NCI-H524 treated with DMSO at 0.1 percent for 48 hours (cell line): Measurements from ENCODE around the gene S100P.
"Not testable (repeated sequence)": the region's sequence is repeated elsewhere in the genome, so short reads cannot be mapped to it uniquely, and the experiment has no call there.

ENCODE experiments used
- DNase-seq: peaks from one replicate; lab custom pipeline; 2025; lab: John Stamatoyannopoulos, UW

S100P gene

DNA sequence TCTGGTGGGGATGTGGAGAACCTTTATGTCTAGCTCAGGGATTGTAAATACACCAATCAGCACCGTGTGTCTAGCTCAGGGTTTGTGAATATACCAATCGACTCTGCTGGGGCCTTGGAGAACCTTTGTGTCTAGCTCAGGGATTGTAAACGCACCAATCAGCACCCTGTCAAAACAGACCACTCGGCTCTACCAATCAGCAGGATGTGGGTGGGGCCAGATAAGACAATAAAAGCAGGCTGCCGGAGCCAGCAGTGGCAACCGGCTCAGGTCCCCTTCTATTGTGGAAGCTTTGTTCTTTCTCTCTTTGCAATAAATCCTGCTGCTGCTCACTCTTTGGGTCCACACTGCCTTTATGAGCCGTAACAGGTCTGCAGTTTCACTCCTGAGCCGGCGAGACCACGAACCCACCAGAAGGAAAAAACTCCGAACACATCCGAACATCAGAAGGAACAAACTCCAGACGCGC, 20.5 kb upstream of the S100P start:
- DNase-seq, result not testable (repeated sequence)

DNA sequence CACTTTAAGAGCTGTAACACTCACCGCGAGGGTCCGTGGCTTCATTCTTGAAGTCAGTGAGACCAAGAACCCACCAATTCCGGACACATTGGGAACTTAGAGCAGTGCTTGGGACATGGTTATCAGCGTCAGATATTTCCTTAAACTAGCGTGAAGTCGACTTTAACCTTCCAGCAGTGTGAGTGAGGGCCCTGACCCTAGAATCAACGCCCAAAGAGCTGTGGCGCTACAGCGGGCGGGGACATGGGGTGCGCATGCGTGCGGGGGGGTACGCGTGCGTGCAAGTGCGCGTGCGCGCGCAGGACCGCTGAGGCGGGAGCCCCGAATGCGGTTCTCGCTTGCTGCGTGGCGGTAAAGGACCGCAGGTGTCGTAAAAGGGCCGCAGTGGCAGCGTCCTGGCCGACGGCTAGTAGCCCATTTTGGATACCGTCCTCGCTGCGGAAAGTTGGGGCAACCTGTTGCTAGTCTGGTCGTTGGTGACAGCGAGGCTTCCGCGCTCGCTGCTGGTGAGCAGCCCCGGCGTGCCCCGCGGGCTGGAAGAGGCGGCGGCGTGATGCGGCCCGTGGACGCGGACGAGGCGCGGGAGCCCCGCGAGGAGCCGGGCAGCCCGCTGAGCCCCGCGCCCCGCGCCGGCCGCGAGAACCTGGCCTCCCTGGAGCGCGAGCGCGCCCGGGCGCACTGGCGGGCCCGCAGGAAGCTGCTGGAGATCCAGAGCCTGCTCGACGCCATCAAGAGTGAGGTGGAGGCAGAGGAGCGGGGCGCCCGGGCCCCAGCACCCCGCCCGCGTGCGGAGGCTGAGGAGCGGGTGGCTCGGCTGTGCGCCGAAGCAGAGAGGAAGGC, 19.8 kb upstream of the S100P start:
- DNase-seq, result peak; percentile 66

DNA sequence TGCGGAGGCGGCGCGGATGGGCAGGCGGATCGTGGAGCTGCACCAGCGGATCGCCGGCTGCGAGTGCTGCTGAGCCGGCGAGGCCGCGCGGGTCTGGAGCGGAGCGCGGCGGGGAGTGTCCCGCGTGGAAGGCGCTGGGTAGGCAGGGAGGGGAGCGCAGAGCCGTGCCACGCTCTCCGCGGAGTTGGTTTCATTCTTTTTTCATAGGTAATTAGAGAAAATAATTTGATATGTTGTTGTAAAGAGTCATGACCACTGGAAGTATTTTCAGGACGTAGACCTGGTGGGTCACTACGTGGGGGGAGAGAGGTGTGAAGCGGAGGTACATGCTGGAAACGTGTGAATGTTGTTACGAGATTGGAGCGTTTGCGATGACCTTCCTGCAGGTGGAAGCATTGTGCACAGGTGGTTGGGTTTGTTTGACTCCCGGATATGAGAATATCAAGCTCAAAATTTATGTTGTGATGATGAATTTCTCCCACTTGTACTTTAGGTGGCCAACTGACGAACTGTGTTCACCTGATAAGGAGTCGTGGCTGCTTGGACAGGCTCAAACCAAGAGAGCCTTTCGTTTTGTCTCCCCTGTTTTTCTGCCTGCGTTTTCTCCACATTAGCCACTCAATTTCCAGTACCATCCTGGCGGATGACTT, 19.1 kb upstream of the S100P start:
- DNase-seq, result peak; percentile 11

DNA sequence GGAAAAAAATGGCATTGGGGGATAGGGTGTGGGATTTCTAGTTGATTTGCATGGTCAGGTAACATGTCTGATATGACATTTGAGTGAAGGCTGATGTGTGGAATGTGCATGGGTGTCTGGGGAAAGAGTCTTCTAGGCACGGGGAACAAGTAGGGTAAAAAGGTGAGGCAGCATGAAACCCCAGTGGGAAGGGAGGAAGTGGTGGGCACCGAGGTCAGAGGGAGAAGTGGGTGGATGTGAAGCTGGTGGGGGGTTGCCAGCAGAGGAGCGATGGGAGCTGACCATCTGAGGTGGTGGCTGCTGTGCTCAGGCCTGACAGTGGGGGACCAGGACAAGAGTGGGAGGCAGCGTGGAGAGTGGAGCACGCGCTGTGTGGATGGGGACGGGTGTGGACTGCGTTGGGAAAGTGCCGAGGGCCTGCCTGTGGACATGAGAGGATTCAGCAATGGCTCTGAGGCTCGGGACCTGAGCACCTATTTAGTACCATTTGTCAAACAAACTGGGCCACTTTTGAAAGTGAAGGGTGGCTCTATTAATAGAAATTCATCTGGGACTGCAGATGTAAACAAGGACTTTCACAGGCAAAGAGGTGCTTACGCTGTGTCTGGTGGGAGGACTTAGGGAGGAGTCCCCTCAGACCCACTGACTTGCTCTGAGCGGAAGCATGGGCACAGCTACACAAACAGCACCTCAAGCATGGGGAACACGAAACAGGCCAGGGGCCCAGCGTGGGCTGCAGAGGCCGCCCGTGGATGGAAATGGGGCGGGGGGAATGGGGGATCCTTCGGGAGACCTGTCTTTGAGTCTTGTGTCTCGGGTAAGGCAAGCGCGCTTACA, 16.7 kb upstream of the S100P start:
- DNase-seq, result no peak

DNA sequence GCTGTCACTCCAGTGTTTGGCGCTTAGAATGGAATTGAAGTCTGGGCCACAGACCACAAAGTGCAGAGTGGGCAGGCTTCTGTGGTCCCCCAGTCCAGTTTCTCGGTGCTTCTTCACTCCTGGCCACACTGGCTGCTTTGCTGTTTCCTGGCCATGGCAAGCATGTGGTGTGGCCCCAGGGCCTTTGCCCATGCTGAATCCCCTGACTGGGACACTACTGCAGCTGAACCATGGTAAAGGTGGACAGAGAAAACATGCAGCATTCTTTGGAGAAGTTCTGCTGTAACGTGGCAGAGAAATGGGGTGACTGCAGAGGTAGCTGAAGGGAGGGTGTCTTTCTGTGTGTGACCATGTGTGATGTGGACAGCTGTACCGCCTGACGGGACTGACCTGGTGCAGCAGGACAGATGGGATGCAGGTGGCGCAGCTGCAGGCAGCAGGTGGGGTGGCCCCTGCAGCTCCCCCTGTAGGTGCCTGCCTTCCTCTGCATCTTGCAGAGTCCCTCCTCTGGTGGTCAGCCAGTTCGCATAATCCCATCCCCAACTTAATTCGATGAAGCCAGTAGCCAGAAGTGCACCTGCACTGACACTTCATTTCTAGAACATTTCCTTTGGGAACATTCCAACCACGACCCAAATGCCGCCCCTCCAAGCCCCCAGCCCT, 13.2 kb upstream of the S100P start:
- no peak for DNase-seq

DNA sequence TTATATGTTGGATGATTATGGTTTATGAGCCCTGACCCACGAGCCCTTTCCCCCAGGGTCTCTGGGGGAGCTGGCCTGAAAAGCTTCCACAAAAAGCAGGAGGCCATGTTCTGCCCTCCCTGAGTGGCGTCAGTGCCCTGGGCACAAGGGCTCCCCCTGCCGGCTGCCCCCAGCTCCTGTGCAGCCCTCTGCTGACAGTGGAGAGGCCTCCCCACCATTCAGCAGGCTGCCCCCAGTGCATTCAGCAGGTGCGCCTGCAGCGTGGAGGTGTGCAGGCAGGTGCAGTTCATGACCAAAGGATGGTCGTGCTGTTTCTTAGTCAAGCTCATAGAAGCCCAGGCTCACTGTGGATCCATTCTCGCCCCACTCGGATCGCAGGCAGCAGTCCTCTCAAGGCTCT, 12.5 kb upstream of the S100P start:
- DNase-seq, result no peak

DNA sequence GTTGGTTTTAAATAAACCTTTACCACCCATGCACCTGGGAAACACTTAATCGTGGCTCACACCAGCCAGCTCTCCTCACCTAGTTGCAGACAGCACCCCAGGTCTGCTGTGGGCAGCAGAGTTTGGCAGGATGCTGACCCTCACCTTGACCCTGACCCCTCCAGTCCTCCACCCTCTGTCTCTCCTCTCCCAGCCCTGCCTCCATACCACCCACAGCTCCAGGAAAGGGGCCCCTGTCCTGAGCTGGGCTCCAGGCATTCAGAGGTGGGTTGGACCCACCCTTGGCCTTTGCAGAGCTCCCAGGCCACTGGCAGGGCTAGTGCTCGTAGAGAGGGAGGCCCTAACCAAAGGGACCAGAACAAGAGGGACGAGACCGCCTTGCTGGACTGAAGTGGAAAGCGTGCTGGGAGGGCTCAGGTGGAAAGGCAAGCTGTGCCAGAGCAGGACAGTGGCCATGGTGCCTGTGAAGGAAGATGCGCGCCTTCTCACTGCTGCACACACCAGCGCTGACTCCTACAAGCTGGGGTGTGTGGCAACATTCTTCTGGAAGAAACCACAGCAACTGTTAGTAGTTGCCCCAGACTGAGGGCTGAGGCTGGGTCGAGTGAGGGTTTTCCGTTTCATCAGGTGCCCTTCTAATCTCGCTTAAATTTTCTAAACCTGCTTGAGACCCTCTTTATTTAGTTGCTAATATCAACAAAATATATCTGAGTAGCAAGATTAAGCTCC, 10.7 kb upstream of the S100P start:
- no peak for DNase-seq

DNA sequence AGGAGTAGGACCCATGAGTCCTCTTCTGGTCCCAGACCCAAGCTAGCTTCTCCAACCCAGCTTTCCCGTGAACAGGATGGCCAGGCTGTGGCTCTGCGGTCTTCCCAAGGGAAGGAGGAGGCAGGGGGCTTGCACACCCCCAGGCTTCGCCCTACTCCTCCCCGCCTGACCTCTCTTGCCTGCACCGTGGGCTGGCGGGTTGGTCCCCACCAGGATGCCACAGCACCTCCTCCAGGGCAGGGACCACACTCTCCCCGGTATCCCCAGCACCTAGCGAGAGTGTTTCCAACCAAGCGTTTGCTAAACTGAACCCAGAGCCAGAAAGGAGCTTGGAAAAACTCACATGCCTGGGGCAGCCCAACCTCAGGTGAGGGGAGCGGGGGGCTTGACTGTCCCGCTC, 9.0 kb upstream of the S100P start:
- DNase-seq, result no peak

DNA sequence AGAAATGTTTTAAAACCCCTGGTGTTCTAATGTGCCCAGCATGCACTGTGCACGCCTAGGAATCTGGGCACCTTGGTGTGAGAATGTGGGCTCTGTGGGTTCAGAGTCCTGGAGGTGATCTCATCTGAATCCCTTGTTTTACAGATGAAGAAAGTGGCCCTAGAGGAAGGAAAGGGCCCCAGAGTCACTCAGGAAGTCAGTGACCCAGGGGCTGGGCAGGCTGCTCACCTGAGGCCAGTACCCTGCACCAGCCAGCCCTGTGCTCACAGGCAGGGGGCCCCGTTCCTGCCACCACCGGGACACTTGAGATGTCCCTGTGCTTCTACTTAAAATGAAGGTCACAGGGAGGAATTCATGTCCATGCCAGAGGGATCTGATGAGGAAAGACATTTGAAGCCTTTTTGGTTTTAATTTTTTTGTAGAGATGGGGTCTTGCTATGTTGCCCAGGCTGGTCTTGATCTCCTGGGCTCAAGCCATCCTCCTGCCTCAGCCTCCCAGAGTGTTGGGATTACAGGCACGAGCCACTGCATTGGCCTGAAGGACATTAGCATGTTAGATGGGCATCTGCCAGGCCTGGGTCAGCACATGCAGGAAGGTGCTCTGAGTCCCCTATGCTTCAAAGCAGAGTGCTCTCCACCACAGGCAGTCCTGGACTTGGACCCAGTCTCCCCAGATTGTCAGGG, 7.4 kb upstream of the S100P start:
- DNase-seq, result no peak

DNA sequence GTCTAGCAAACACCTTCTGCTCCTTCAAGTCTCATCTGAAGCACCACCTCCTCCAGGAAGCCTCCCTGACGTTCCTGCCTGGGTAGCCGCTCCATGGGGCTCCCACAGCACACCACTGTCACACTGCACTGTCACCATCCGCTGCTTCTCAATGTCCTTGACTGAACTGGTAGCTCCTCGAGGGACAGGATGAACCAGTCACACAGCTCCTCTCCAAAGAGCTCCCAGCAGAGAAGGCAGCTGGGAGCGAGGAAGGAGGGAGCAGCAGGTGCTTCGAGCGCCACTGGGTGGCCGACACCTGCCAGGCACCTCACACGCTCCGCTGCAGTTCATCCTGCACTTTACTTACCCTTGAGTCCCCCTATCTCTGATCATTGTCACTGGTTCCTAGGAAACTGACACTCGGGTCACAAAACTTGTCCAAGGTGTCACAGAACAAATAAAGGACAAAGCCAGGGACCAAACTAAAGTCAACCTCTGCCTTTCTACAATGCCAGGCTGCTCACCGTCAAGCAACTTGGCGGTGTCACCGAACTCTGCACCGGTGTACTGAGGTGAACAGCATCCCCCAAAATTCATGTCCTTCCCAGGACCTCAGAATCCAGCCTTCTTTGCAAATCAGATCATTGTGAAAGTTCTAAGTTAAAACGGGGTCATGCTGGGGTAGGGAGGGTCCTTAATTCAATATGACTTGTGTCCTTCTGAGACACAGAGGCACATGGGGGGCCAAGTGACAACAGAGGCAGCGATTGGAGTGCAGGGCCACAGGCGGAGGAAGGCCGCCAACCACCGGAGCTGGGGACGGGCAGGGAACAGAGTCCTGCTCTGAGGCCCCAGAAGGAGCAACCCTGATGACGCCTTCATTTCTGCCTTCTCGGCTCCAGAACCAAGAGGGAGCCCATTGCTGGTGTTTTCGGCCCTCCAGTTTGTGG, 5.5 kb upstream of the S100P start:
- DNase-seq, result no peak

DNA sequence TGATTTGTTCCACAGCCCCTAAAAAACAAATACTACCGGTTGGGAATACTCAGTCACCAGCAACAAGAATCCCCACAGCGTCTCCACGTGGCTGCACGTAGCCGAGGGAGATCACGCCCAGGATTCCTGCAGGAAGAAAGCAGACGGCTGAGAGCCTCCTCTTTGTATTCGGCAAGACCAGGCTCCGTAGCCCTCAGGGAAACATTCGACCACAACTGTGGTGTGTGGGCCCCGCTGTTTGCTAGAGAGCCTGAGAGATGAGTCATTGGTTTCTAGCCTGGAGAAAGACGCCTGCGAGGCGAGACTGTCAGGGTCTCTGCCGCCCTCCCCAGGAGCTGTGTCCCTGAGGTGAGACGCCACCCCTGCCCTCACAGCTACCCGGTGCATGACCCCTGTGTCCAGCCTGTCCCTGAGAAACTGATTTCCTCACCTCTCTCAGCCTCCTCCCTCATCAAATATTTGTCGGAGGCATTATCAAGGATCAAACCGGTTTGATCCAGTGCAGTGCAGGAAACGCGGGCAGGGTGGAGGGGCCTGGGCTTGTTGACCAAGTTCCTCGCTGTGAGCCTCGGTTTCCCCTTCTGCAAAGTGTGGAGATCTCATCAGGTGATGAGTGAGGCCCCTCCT, 4.7 kb upstream of the S100P start:
- DNase-seq, result no peak

DNA sequence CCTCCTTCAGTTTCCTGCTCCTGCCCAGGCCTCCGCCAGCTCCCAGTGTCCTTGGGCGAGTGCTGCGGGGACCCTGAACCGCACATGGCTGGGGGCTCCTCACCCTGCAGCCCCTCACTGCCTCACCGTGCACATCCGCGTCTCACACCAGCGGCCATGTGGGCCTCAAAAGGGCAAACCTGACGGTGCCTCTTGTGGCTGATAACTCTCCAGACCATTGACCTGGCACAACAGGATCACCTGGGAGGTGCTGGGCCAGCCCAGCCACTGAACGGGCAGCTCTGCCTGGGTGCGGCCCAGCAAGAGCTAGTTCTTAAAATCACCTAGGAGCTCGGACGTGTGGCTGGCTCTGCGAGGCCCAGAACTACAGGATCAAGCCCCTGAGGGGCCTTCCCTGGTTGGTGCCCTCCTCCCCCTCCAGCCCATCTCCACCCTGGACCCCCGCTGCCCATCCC, 4.1 kb upstream of the S100P start:
- DNase-seq, result no peak

DNA sequence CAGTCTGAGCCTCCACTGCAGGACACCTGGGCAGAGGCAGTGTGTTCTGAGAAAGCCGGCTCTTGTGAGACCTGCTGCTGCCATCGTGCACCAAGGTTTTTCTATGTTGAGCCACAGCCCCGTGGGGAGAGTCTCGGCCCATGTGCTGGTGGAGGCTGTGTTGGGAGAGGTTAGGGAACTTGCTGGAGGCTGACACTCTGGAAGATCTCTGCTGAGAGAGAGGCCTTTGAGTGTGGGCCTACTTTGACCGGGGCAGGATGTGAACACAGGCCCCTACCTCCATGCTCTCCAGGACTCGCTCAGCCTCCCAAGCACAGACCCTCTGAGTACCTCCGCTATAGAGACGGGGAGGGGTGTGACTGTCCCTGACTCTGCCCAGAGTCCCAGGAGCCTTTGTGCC, 1.3 kb upstream of the S100P start:
- DNase-seq, result no peak

DNA sequence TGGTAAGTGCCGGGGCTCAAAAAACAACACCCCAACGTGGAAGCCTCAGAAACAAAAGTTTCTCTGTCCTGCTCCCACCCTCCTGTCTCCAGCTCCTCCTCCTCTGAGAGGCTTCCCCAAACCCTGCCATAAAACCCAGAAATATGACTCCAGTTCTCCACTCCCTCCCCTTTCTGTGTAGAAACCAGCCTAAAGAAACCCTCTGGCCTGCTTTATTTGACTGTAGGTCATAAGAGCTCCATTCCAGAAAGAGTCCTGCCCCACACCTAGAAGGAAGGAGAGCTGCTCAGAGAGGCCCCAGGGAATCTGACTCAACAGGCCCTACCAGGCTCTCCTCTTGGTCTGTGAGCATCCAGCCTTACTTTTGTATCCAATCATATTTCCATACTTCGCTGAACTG, 872 bp upstream of the S100P start:
- DNase-seq, result no peak

DNA sequence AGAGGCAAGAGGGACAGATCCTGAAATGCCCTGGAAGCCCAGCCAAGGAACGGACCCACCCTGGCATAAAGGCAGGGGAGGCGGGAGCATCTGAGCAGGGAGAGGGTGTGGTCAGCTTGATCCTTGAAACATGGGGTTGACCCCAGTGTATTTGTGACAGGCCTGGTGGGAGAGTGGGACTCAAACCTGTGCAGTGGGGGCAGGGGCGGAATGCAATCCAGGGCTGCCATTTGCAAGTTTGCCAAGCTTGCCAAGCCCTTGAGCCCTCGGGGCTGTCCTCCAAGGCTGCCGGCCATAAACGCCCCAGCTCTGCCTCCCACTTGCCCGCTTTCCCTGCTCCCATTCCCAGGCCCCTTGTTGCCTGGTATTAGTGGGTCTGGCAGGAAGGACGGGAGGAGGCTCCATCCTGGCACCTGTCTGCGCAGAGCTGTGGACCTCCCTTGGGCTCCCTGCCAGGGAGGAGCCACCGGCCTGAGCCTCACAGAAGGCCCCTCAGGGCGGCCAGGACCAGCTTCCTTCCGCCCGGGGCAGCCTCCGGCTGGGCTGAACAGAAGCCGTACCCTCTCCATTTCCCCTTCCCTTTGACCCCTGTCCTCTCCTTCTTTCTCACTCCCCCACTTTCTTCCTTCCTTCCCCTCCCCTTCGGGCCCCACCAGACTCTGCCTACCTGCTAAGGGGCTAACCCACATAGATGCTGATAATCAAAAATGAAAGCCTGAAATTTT, 661 bp downstream of the S100P start:
- no peak for DNase-seq

DNA sequence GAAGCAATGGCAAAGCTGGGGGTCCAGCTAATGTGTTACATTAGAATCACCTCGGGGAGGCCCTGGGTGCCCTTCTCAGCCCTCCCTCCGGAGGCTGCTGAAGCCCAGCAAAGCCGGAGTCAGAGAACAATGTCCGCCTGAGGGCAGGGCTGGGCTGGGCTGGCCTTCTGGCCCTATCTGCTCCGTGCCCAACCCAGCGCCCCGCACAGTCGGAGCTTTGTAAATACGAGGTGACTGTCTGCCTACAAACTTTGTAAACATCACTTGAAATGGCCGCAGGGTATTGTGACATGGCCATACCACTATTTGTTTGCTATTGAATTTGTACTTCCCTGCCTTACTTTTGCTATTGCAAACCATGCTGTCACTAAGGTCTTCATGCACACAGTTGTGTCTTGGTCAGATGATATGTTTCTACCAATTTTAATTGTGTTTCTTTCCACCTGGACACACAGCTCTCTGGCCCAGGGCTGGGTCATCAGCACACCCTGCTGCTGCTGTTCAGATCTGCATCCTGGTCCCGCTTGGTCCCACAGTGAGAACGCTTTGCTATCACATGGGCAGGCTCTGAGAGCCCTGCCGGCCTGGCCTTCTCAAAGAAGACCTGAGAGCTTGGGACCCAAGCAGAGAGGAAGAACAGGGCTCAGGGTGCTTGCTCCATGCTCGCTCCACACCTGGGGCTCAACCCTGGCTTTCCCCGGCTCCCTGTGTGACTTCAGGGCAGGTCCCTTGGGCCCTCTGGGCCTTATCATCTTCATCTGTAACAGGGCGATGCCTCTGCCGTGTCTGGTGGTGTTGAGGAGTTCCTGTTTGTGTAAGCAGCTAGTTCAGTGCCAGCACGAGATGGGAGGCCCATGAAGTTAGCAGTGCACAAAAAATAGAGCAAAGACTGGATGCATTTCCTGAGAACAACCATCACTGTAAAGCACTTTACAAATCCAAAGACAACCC, 2.3 kb downstream of the S100P start:
- no peak for DNase-seq

DNA sequence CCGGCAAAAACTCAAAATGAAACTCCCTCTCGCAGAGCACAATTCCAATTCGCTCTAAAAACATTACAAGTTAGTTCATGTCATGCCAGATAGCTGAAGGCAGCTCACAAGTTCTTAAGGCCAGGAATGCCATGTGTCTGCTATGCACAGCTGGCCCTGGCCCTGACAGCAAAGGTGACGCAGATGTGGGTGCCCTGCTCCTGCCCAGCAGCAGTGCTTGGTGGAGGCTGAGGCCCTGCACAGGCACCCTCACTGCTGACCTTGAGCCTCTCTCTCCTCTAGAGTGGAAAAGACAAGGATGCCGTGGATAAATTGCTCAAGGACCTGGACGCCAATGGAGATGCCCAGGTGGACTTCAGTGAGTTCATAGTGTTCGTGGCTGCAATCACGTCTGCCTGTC, 2.9 kb downstream of the S100P start:
- DNase-seq, result no peak
